GM12878 (cell line): ENCODE results near the gene NCBP3. TPM values are rescaled to one million over a fixed set of nuclear protein-coding genes. Genes with fewer than 3 reads are reported as not detected.

Source experiments
- ATAC-seq: fragments of 200-7000 bp; cut with Tn5 transposase; 3 replicates; pipeline ENCODE4 v1.9.1; 2020; ENCODE audit warnings: mild to moderate bottlenecking, moderate library complexity
- BruUV-seq: library from RNA; stranded (reverse); fragments of 400-500 nt; replicated peaks from 2 replicates; lab custom pipeline; 2021; lab: Mats Ljungman, UMichigan
- CTCF ChIA-PET: fragments of 300-600 bp; sonication (Branson Sonifier 250); formaldehyde crosslinking; extraction: SDS; loops from one replicate; lab custom pipeline; 2021; ENCODE audit warnings: inconsistent platforms; lab: Yijun Ruan, JAX
- POLR2A ChIA-PET: fragments of 350-600 bp; formaldehyde crosslinking; extraction: SDS; loops from one replicate; lab custom pipeline; 2021; ENCODE audit warnings: inconsistent platforms; lab: Charles Lee
- RAD21 ChIA-PET: fragments of 300-600 bp; sonication (Branson Sonifier 250); formaldehyde crosslinking; loops from one replicate; lab custom pipeline; 2023; ENCODE audit warnings: antibody characterized with exemption; ENCODE audit not compliant: unreplicated experiment; lab: Charles Lee
- SMC1A ChIA-PET: fragments of 300-600 bp; sonication (Branson Sonifier 250); formaldehyde crosslinking; loops from one replicate; lab custom pipeline; 2023; ENCODE audit not compliant: unreplicated experiment, uncharacterized antibody; lab: Charles Lee
- DNase-seq: peaks from one replicate; pipeline ENCODE4 v3.0.0-alpha.2; 2011; ENCODE audit warnings: low read depth, low spot score
- FAIRE-seq: peaks from 3 replicates; lab custom pipeline; 2011; peaks lifted over from hg19 to GRCh38; lab: Jason Lieb, UNC
- H2AFZ ChIP-seq: 2 replicates; pipeline ENCODE4 v1.6.0; 2011; ENCODE audit warnings: low read depth, low read length, control low read depth; ENCODE audit not compliant: control insufficient read depth
- H3K27ac ChIP-seq: 2 replicates; pipeline ENCODE4 v1.5.1; 2011; ENCODE audit warnings: control low read depth; ENCODE audit not compliant: control insufficient read depth, insufficient read depth
- H3K27me3 ChIP-seq, 2 experiments: replicated peaks in 1 of 2; 2 replicates each; pipeline versions ENCODE4 v1.6.0 to v1.6.1; 2011; ENCODE audit warnings: low read length in 1 of 2; ENCODE audit not compliant: control insufficient read depth in 2 of 2, insufficient read depth in 2 of 2
- H3K36me3 ChIP-seq, 2 experiments: 2 replicates each; pipeline ENCODE4 v1.5.1; 2011; ENCODE audit warnings: low read length in 1 of 2; ENCODE audit not compliant: control insufficient read depth in 2 of 2, insufficient read depth in 2 of 2
- H3K4me1 ChIP-seq: 2 replicates; pipeline ENCODE4 v1.6.1; 2011; ENCODE audit warnings: mild to moderate bottlenecking, low read length, moderate library complexity, mixed read lengths; ENCODE audit not compliant: control insufficient read depth, insufficient read depth
- H3K4me2 ChIP-seq: 2 replicates; pipeline ENCODE4 v1.6.0; 2011; ENCODE audit warnings: control low read depth; ENCODE audit not compliant: control insufficient read depth, insufficient read depth
- H3K4me3 ChIP-seq: fragments of 200-600 bp; sonication (generic); 2 replicates; pipeline ENCODE4 v1.5.1; 2016
- H3K79me2 ChIP-seq: 2 replicates; pipeline ENCODE4 v1.6.0; 2011; ENCODE audit warnings: low read length; ENCODE audit not compliant: control insufficient read depth, insufficient read depth
- H3K9ac ChIP-seq: 2 replicates; pipeline ENCODE4 v1.8.0; 2011; ENCODE audit warnings: low read length, control low read depth, mixed read lengths; ENCODE audit not compliant: control insufficient read depth, insufficient read depth
- H3K9me3 ChIP-seq: replicated peaks from 3 replicates; pipeline ENCODE4 v1.5.1; 2011; ENCODE audit warnings: mild to moderate bottlenecking, low read length; ENCODE audit not compliant: control insufficient read depth, insufficient read depth
- H4K20me1 ChIP-seq: 2 replicates; pipeline ENCODE4 v1.6.0; 2011; ENCODE audit not compliant: control insufficient read depth, insufficient read depth
- ATF7 ChIP-seq: fragments of 450-650 bp; IDR thresholded peaks from 2 replicates; pipeline ENCODE4 v1.6.1; 2016; ENCODE audit warnings: low read depth, mild to moderate bottlenecking
- BCL11A ChIP-seq: IDR thresholded peaks from 2 replicates; pipeline ENCODE4 v1.6.1; 2011; ENCODE audit warnings: low read depth, low read length
- CBX5 ChIP-seq: sonication (generic); IDR thresholded peaks from 2 replicates; pipeline ENCODE4 v1.6.1; 2016; ENCODE audit warnings: low read depth, moderate library complexity, mild to moderate bottlenecking, inconsistent platforms
- CREB1 ChIP-seq: IDR thresholded peaks from 2 replicates; pipeline ENCODE4 v1.6.1; 2012; ENCODE audit warnings: low read depth, mild to moderate bottlenecking, inconsistent platforms
- E4F1 ChIP-seq: fragments of 450-650 bp; IDR thresholded peaks from 2 replicates; pipeline ENCODE4 v1.6.1; 2018; ENCODE audit warnings: borderline replicate concordance, mild to moderate bottlenecking; ENCODE audit not compliant: partially characterized antibody
- IRF5 ChIP-seq: fragments of 450-650 bp; IDR thresholded peaks from 2 replicates; pipeline ENCODE4 v1.6.1; 2017; ENCODE audit warnings: borderline replicate concordance
- MTA2 ChIP-seq: fragments of 450-650 bp; IDR thresholded peaks from 2 replicates; pipeline ENCODE4 v1.6.1; 2016; ENCODE audit warnings: low read depth, mild to moderate bottlenecking, moderate library complexity
- NR2C2 ChIP-seq: IDR thresholded peaks from 2 replicates; pipeline ENCODE4 v1.6.1; 2011; ENCODE audit warnings: borderline replicate concordance, low read depth; ENCODE audit not compliant: control insufficient read depth, insufficient read length
- NR2F1 ChIP-seq: fragments of 450-650 bp; conservative IDR thresholded peaks from 2 replicates; pipeline ENCODE4 v1.6.1; 2017; ENCODE audit warnings: mild to moderate bottlenecking
- POLR2A ChIP-seq: IDR thresholded peaks from 2 replicates; pipeline ENCODE4 v1.6.1; 2011; ENCODE audit warnings: low read depth, mild to moderate bottlenecking, low read length
- POU2F2 ChIP-seq: IDR thresholded peaks from 3 replicates; pipeline ENCODE4 v1.6.1; 2011; ENCODE audit warnings: low read depth, mild to moderate bottlenecking, low read length, borderline replicate concordance
- RBBP5 ChIP-seq: fragments of 200-600 bp; sonication (generic); conservative IDR thresholded peaks from 2 replicates; pipeline ENCODE4 v1.6.1; 2016
- SMC3 ChIP-seq: IDR thresholded peaks from 2 replicates; pipeline ENCODE4 v1.6.1; 2011; ENCODE audit warnings: low read length, improper control_type of control experiment, borderline replicate concordance
- SP1 ChIP-seq: IDR thresholded peaks from one replicate; pipeline ENCODE4 v1.6.1; 2011; ENCODE audit warnings: low read depth, low read length
- TCF12 ChIP-seq: IDR thresholded peaks from 2 replicates; pipeline ENCODE4 v1.6.1; 2011; ENCODE audit warnings: low read depth, mild to moderate bottlenecking, low read length
- YY1 ChIP-seq: IDR thresholded peaks from 2 replicates; pipeline ENCODE4 v1.6.1; 2011; ENCODE audit warnings: low read depth, mild to moderate bottlenecking, low read length
- ZBED1 ChIP-seq: IDR thresholded peaks from 2 replicates; pipeline ENCODE4 v1.6.1; 2016; ENCODE audit warnings: borderline replicate concordance
- WGBS: methylation state at CpG from one replicate; pipeline ENCODE4 v1.1.6; 2016; ENCODE audit warnings: low lambda C conversion rate; ENCODE audit not compliant: insufficient replicate concordance, insufficient coverage; ENCODE audit errors: missing lambda C conversion rate; 5-methylcytosine and 5-hydroxymethylcytosine counted together
- in situ Hi-C: fragments of 300-500 bp; cut with MboI; formaldehyde crosslinking; loops from 9 replicates; pipeline ENCODE4 v1.14.3; 2018; ENCODE audit warnings: mixed read lengths
- intact Hi-C: fragments of 100-400 bp; cut with micrococcal nuclease; formaldehyde crosslinking; loops from one replicate; pipeline ENCODE4 v1.14.2; 2022; ENCODE audit not compliant: unreplicated experiment
- polyA plus RNA-seq, 11 experiments: library from polyadenylated mRNA; depleted of rRNA in 4 of 11; unstranded in 6 of 11; stranded (reverse) in 5 of 11; fragments of >200 nt; fragmentation: Nextera tagmentation in 4 of 11; fragmentation: Illumina TruSeq in 1 of 11; extraction: Ambion mirVana in 4 of 11; extraction: Trizol in 1 of 11; gene quantifications; 1 replicate in 1 of 11; 2 replicates in 10 of 11; pipeline versions ENCODE4 v1.2.1 to v1.2.3, GENCODE V29; 2011 to 2016; ENCODE audit warnings: inconsistent platforms in 2 of 11, missing spikeins in 2 of 11, low read depth in 1 of 11
- total RNA-seq, 4 experiments: library from RNA; depleted of rRNA in 3 of 4; stranded (reverse); fragments of >200 nt in 3 of 4; fragmentation: Illumina TruSeq in 1 of 4; extraction: Trizol in 1 of 4; gene quantifications; 2 replicates each; pipeline versions ENCODE4 v1.2.1 to v1.2.3, GENCODE V29; 2013 to 2021

Gene NCBP3
- total and polyA plus RNA-seq, 10 of the 15 experiments (the other 5 are each of a cell fraction or from before 2014, with no cell fraction given): 5.2 to 32.0 (median 23.2) TPM

GRCh38 chr17:3891626-3892094 lies 45.6 kb upstream of the NCBP3 start:
- no peak overlapping the region for H3K27ac ChIP-seq
- no peak for DNase-seq
- in situ Hi-C loops: no loop called here

More at GRCh38 chr17:3891626-3892094, 45.6 kb upstream of the NCBP3 start:
- H4K20me1 ChIP-seq: no peaks in the 10 kb centered on the region
- intact Hi-C loops: no loop called here
- H2AFZ ChIP-seq: no peak overlapping the region; the same call in 1 of the 2 replicates
- H3K9ac ChIP-seq: no peak overlapping the region
- ChIA-PET SMC1A (no interaction called here), CTCF (no interaction called here), POLR2A (no interaction called here), RAD21 (no interaction called here)
- no peaks in the 10 kb centered on the region for H3K36me3 ChIP-seq
- peak overlapping the region; percentile 91 for H3K4me2 ChIP-seq
- ATAC-seq (no peak), FAIRE-seq (no peak)
- 52% methylated on average over 12 of the region's 12 CpGs for WGBS
- no peak overlapping the region; the same call in 1 of the 2 replicates for H3K4me3 ChIP-seq
- H3K4me1 ChIP-seq: peaks cover 3% of the 10 kb centered on the region
- BruUV-seq: no TSS peak
- H3K27me3 ChIP-seq: peaks cover 0 to 2% of the 10 kb centered on the region in 2 experiments; a peak in 1 of 4 replicates
- TF ChIP-seq YY1 (no peak), BCL11A (no peak), POLR2A (no peak), CREB1 (no peak), SP1 (no peak), ZBED1 (no peak), CBX5 (no peak), IRF5 (no peak), SMC3 (no peak), MTA2 (no peak), TCF12 (no peak), NR2C2 (no peak), ATF7 (no peak), POU2F2 (no peak), E4F1 (no peak), NR2F1 (no peak), RBBP5 (no peak)
- H3K79me2 ChIP-seq: no peaks in the 10 kb centered on the region
- H3K9me3 ChIP-seq: no peaks in the 10 kb centered on the region
